ENCODE measurements around the gene SPIC. TPM values are rescaled to one million over a fixed set of nuclear protein-coding genes. Genes with fewer than 3 reads are reported as not detected.

The SPIC gene
- total RNA-seq (not detected in 2 replicates), polyA plus RNA-seq (not detected in 2 replicates), polyA minus RNA-seq (ENCODE audit: low replicate concordance) (not detected in 2 replicates)
- polyA plus RNA-seq (2012), result not detected in 2 replicates

DNA sequence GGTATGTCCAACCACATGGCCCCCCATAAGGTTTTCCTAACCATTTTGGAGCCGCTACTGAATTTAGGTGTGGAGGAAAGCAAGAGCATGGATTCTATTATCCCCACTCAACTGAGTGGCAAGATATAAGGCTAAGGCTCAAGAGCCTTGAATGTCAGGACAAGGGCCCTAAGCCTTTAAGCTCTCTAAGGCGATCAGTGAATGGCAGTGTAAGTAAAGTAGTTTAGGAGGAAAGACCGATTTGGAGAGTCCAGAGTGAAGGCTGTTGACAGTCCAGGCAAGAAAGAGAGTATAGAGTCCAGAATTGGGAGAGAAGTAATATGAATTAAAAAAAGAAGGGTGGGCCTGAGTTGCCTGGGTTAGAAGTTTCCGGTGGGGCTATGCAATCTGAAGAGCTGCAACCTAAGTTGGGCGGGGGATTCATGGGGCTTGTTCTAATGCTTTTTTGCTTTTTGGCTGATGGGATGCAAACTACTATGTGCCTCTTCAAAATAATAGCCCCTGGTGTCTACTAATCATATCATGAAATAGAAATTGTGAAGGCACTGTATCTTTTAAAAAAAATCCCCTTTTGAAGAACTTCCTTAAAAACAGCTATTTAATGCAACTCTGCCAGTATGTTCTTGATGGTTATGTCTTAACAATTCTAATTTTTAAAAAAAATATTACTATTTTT, at the start of gene SPIC:
Gene SPIC, plus strand, starts transcription at position 626 of the 676 bp plus-strand sequence. CDS start 1,569 bp downstream, outside the sequence.
- H3K79me2 ChIP-seq (ENCODE audit: control insufficient read depth, insufficient read depth, low read length), result no peaks in the 10 kb centered on the region
- H4K20me1 ChIP-seq (ENCODE audit: control insufficient read depth, extremely low read depth, insufficient read depth, low read length), result no peaks in the 10 kb centered on the region
- TF ChIP-seq, protein P1, sequence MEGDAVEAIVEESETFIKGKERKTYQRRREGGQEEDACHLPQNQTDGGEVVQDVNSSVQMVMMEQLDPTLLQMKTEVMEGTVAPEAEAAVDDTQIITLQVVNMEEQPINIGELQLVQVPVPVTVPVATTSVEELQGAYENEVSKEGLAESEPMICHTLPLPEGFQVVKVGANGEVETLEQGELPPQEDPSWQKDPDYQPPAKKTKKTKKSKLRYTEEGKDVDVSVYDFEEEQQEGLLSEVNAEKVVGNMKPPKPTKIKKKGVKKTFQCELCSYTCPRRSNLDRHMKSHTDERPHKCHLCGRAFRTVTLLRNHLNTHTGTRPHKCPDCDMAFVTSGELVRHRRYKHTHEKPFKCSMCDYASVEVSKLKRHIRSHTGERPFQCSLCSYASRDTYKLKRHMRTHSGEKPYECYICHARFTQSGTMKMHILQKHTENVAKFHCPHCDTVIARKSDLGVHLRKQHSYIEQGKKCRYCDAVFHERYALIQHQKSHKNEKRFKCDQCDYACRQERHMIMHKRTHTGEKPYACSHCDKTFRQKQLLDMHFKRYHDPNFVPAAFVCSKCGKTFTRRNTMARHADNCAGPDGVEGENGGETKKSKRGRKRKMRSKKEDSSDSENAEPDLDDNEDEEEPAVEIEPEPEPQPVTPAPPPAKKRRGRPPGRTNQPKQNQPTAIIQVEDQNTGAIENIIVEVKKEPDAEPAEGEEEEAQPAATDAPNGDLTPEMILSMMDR (conservative IDR thresholded peaks at IDR 0.05 in 1 of 2, IDR thresholded peaks at IDR 0.05 in 1 of 2; ENCODE audit: low read depth in 1 of 2, low read length in 2 of 2), result no peak
- TF ChIP-seq EZH2 (IDR thresholded peaks at IDR 0.05; ENCODE audit: low read length, missing control alignments), result no peak
- H3K36me3 ChIP-seq (ENCODE audit: control insufficient read depth, insufficient read depth, low read length), result no peaks in the 10 kb centered on the region
- no peak for DNase-seq (ENCODE audit: low read depth in 2 of 2)
- no peaks in the 10 kb centered on the region for H3K9me3 ChIP-seq (ENCODE audit: control insufficient read depth, insufficient read depth, low read depth, low read length)
- H3K4me2 ChIP-seq (ENCODE audit: extremely low read depth, insufficient read depth, low read length), result no peak within 1 kb of the TSS
- no peak within 1 kb of the TSS for H3K27ac ChIP-seq (ENCODE audit: insufficient read depth, low read length)
- H3K4me1 ChIP-seq (ENCODE audit: control insufficient read depth, extremely low read depth, insufficient read depth, low read length), result no peaks in the 10 kb centered on the region
- no peak within 1 kb of the TSS for H3K4me3 ChIP-seq (replicated peaks in 1 of 4; ENCODE audit: control extremely low read depth in 1 of 4, insufficient read depth in 1 of 4, low read depth in 3 of 4, low read length in 4 of 4)
- H3K27me3 ChIP-seq (ENCODE audit: control insufficient read depth, insufficient read depth, low read length), result no peaks in the 10 kb centered on the region
- H2AFZ ChIP-seq (ENCODE audit: low read length), result no peak within 1 kb of the TSS
- no peak within 1 kb of the TSS for H3K9ac ChIP-seq (ENCODE audit: insufficient read depth, low read length)

DNA sequence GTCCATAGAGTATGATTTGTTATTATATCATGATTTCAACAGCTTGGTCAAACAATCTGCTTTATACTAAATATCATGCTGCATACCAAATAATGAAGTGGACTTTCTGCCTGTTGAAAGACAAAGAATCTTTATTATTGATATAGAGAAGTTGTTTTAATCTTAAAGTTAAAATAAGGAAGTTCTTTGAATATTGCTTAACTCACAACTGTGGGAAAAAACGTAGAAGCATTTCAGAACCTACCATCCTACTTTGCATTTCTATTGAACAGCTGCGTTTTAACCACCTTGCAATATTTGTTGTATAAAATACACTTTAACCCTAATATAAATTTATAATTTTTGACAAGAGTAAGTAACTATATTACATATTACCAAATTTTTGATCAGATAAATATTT, 44.7 kb upstream of the SPIC start:
- no peak for DNase-seq (ENCODE audit: low read depth in 2 of 2)
- TF ChIP-seq EZH2 (IDR thresholded peaks at IDR 0.05; ENCODE audit: low read length, missing control alignments), result no peak
- TF ChIP-seq, protein P1 (conservative IDR thresholded peaks at IDR 0.05 in 1 of 2, IDR thresholded peaks at IDR 0.05 in 1 of 2; ENCODE audit: low read depth in 1 of 2, low read length in 2 of 2), result no peak
- H3K4me3 ChIP-seq (replicated peaks in 1 of 4; ENCODE audit: control extremely low read depth in 1 of 4, insufficient read depth in 1 of 4, low read depth in 3 of 4, low read length in 4 of 4), result no peak overlapping the region
- no peak overlapping the region for H3K27ac ChIP-seq (ENCODE audit: insufficient read depth, low read length)
- no peaks in the 10 kb centered on the region for H3K36me3 ChIP-seq (ENCODE audit: control insufficient read depth, insufficient read depth, low read length)
- H3K79me2 ChIP-seq (ENCODE audit: control insufficient read depth, insufficient read depth, low read length), result no peaks in the 10 kb centered on the region
- H3K27me3 ChIP-seq (ENCODE audit: control insufficient read depth, insufficient read depth, low read length), result no peaks in the 10 kb centered on the region
- H3K4me2 ChIP-seq (ENCODE audit: extremely low read depth, insufficient read depth, low read length), result no peak overlapping the region
- no peaks in the 10 kb centered on the region for H4K20me1 ChIP-seq (ENCODE audit: control insufficient read depth, extremely low read depth, insufficient read depth, low read length)
- H3K9ac ChIP-seq (ENCODE audit: insufficient read depth, low read length), result no peak overlapping the region
- H3K4me1 ChIP-seq (ENCODE audit: control insufficient read depth, extremely low read depth, insufficient read depth, low read length), result no peaks in the 10 kb centered on the region
- no peak overlapping the region for H2AFZ ChIP-seq (ENCODE audit: low read length)
- H3K9me3 ChIP-seq (ENCODE audit: control insufficient read depth, insufficient read depth, low read depth, low read length), result no peaks in the 10 kb centered on the region

DNA sequence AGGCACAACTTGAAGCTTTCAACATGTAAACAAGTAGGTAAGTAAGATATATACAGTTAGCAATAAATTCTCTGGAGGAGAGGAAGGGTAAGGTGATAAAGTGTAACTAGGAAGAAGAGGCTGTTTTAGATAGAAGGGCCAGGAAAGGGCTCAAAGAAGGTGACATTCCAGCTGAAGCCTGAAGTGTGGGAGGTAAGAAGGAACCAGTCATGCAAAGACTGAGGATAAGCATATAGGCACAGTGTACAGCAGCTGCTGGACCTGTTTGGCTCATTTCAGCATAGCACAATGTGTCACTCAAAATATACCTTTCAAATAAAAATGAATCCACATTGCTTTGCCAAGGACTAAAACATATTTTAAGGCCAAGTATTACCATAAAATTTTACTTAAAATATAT, 39.0 kb upstream of the SPIC start:
- no peak for DNase-seq (ENCODE audit: low read depth in 2 of 2)
- no peak for TF ChIP-seq EZH2 (IDR thresholded peaks at IDR 0.05; ENCODE audit: low read length, missing control alignments)
- TF ChIP-seq, protein P1 (conservative IDR thresholded peaks at IDR 0.05 in 1 of 2, IDR thresholded peaks at IDR 0.05 in 1 of 2; ENCODE audit: low read depth in 1 of 2, low read length in 2 of 2), result no peak
- Histone ChIP-seq H3K27me3 (ENCODE audit: control insufficient read depth, insufficient read depth, low read length) (no peaks in the 10 kb centered on the region), H4K20me1 (ENCODE audit: control insufficient read depth, extremely low read depth, insufficient read depth, low read length) (no peaks in the 10 kb centered on the region), H3K4me2 (ENCODE audit: extremely low read depth, insufficient read depth, low read length) (no peak overlapping the region), H3K27ac (ENCODE audit: insufficient read depth, low read length) (no peak overlapping the region), H3K9me3 (ENCODE audit: control insufficient read depth, insufficient read depth, low read depth, low read length) (no peaks in the 10 kb centered on the region), H3K9ac (ENCODE audit: insufficient read depth, low read length) (no peak overlapping the region), H3K4me3 (replicated peaks in 1 of 4; ENCODE audit: control extremely low read depth in 1 of 4, insufficient read depth in 1 of 4, low read depth in 3 of 4, low read length in 4 of 4) (no peak overlapping the region), H3K4me1 (ENCODE audit: control insufficient read depth, extremely low read depth, insufficient read depth, low read length) (no peaks in the 10 kb centered on the region), H3K36me3 (ENCODE audit: control insufficient read depth, insufficient read depth, low read length) (no peaks in the 10 kb centered on the region), H3K79me2 (ENCODE audit: control insufficient read depth, insufficient read depth, low read length) (no peaks in the 10 kb centered on the region), H2AFZ (ENCODE audit: low read length) (no peak overlapping the region)

All from fibroblast of lung (primary cell).